Peyer's patch (tissue), 4 donors: ENCODE measurements around the gene WDR43.

Experiments
- POLR2A ChIP-seq, 2 donors: fragments of 450-650 bp; IDR thresholded peaks; one replicate each; pipeline ENCODE4 v1.5.1; 2017; ENCODE audit warnings: antibody characterized with exemption in 2 of 2, mild to moderate bottlenecking in 2 of 2, moderate library complexity in 2 of 2
- TF ChIP-seq, protein P1 (sequence below), 6 experiments: fragments of 450-650 bp in 4 of 6; fragments of 200-600 bp in 2 of 6; sonication (generic) in 1 of 6; IDR thresholded peaks; one replicate each; pipeline ENCODE4 v1.5.1; 2017 to 2019; ENCODE audit warnings: antibody characterized with exemption in 6 of 6, mild to moderate bottlenecking in 3 of 6, moderate library complexity in 1 of 6

DNA sequence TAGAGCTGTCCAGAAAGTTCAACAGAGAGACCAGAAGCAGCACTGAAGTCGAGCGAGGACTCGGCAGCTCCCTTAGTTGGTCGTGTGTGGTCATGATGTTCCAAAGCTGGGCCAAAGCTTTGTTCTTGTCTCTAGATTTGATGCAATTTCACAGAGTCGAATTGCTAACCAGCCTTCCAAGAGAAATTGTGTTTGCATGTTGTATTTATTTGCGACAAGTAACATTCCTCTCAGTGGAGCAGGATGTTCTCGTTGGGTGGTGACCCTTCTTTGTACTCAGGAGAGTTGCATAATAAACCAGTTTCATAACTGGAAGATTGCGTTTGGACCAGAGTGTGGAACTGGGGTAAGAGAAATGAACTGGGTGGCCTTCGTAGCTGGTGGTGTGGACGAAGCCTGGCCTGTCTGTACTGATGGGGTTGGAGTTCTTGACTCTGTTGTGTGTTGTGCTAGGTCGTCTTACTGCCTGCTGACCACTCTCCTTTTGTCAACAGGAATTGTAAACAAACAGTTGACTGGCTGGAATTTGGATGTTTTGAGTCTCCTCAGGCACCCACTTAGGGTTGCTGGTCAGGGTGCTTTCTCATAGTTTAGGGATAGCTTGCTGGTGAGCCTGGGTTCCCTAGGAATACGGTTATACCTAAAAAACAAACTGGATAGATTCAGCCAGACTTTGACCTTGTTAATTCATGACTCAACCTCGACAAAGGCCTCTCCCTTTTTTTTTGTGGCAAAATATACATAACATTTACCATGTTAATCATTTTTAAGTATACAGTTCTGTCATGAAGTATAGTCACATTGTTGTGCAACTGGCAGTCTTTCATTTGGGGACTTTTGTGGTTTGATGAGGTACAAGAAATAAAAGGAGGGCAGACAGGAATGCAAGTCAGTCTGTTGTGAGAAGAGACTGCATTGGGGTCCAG lies 57.7 kb downstream of the WDR43 start:
- TF ChIP-seq, protein P1, sequence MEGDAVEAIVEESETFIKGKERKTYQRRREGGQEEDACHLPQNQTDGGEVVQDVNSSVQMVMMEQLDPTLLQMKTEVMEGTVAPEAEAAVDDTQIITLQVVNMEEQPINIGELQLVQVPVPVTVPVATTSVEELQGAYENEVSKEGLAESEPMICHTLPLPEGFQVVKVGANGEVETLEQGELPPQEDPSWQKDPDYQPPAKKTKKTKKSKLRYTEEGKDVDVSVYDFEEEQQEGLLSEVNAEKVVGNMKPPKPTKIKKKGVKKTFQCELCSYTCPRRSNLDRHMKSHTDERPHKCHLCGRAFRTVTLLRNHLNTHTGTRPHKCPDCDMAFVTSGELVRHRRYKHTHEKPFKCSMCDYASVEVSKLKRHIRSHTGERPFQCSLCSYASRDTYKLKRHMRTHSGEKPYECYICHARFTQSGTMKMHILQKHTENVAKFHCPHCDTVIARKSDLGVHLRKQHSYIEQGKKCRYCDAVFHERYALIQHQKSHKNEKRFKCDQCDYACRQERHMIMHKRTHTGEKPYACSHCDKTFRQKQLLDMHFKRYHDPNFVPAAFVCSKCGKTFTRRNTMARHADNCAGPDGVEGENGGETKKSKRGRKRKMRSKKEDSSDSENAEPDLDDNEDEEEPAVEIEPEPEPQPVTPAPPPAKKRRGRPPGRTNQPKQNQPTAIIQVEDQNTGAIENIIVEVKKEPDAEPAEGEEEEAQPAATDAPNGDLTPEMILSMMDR (IDR thresholded peaks at IDR 0.05) = no peak
- TF ChIP-seq POLR2A (IDR thresholded peaks at IDR 0.05) = no peak
